Trophoblast cell (in vitro differentiated cells and primary cell): Measurements from ENCODE around the gene TMED4.

ENCODE experiments used
- DNase-seq, 2 donors: peaks; one replicate each; pipeline ENCODE4 v3.0.0-alpha.2; 2016
- H2AFZ ChIP-seq: 2 replicates; pipeline ENCODE4 v1.6.1; 2013; ENCODE audit warnings: low read length, moderate library complexity, mild to moderate bottlenecking; ENCODE audit not compliant: insufficient read depth, poor library complexity
- H2AK5ac ChIP-seq: 2 replicates; pipeline ENCODE4 v1.6.1; 2013; ENCODE audit warnings: mild to moderate bottlenecking, low read length
- H2BK120ac ChIP-seq: 2 replicates; pipeline ENCODE4 v1.6.1; 2013; ENCODE audit warnings: low read length, mild to moderate bottlenecking, moderate library complexity; ENCODE audit not compliant: insufficient read depth, poor library complexity
- H2BK12ac ChIP-seq: 2 replicates; pipeline ENCODE4 v1.6.1; 2013; ENCODE audit warnings: mild to moderate bottlenecking, low read length, moderate library complexity
- H2BK5ac ChIP-seq: 2 replicates; pipeline ENCODE4 v1.6.1; 2013; ENCODE audit warnings: low read length, low read depth, moderate library complexity, mild to moderate bottlenecking; ENCODE audit not compliant: poor library complexity
- H3K14ac ChIP-seq: 2 replicates; pipeline ENCODE4 v1.6.1; 2013; ENCODE audit warnings: mild to moderate bottlenecking, low read length
- H3K18ac ChIP-seq: 2 replicates; pipeline ENCODE4 v1.6.1; 2013; ENCODE audit warnings: mild to moderate bottlenecking, low read length
- H3K23ac ChIP-seq: 2 replicates; pipeline ENCODE4 v1.6.1; 2013; ENCODE audit warnings: low read length
- H3K27ac ChIP-seq: 2 replicates; pipeline ENCODE4 v1.5.1; 2013; ENCODE audit warnings: low read depth, mild to moderate bottlenecking, inconsistent platforms, low read length, moderate library complexity
- H3K27me3 ChIP-seq: 2 replicates; pipeline ENCODE4 v1.6.1; 2013; ENCODE audit warnings: inconsistent platforms, mild to moderate bottlenecking, low read length, moderate library complexity; ENCODE audit not compliant: insufficient read depth
- H3K36me3 ChIP-seq, 2 experiments: 1 replicate in 1 of 2; 2 replicates in 1 of 2; pipeline ENCODE4 v1.6.1; 2013; ENCODE audit warnings: low read length in 2 of 2, mild to moderate bottlenecking in 2 of 2, moderate library complexity in 1 of 2; ENCODE audit not compliant: insufficient read depth in 2 of 2, control insufficient read depth in 1 of 2
- H3K4ac ChIP-seq: 2 replicates; pipeline ENCODE4 v1.6.1; 2013; ENCODE audit warnings: low read depth, mild to moderate bottlenecking, low read length, moderate library complexity
- H3K4me1 ChIP-seq, 2 experiments: 1 replicate in 1 of 2; 2 replicates in 1 of 2; pipeline ENCODE4 v1.6.1; 2013; ENCODE audit warnings: low read length in 2 of 2, mild to moderate bottlenecking in 2 of 2, moderate library complexity in 1 of 2; ENCODE audit not compliant: insufficient read depth in 2 of 2, control insufficient read depth in 1 of 2
- H3K4me2 ChIP-seq: 2 replicates; pipeline ENCODE4 v1.6.1; 2013; ENCODE audit warnings: inconsistent platforms, mild to moderate bottlenecking, low read length, moderate library complexity
- H3K4me3 ChIP-seq: 2 replicates; pipeline ENCODE4 v1.5.1; 2013; ENCODE audit warnings: mild to moderate bottlenecking, low read depth, low read length, inconsistent platforms
- H3K79me1 ChIP-seq: one replicate; pipeline ENCODE4 v1.6.1; 2013; ENCODE audit warnings: low read length
- H3K79me2 ChIP-seq: 2 replicates; pipeline ENCODE4 v1.6.1; 2013; ENCODE audit warnings: low read length, mild to moderate bottlenecking; ENCODE audit not compliant: control insufficient read depth, insufficient read depth, poor library complexity
- H3K9ac ChIP-seq: 2 replicates; pipeline ENCODE4 v1.6.1; 2013; ENCODE audit warnings: mild to moderate bottlenecking, low read length
- H3K9me3 ChIP-seq: 2 replicates; pipeline ENCODE4 v1.6.1; 2013; ENCODE audit warnings: low read depth, mild to moderate bottlenecking, control low read depth, inconsistent platforms, low read length; ENCODE audit not compliant: insufficient read depth
- H4K12ac ChIP-seq: 2 replicates; pipeline ENCODE4 v1.6.1; 2013; ENCODE audit warnings: low read depth, mild to moderate bottlenecking, low read length, moderate library complexity
- H4K8ac ChIP-seq: 2 replicates; pipeline ENCODE4 v1.6.1; 2013; ENCODE audit warnings: low read depth, mild to moderate bottlenecking, low read length, moderate library complexity
- H4K91ac ChIP-seq: one replicate; pipeline ENCODE4 v1.6.1; 2013; ENCODE audit warnings: low read depth, mild to moderate bottlenecking, low read length, moderate library complexity
- WGBS: extraction: QIAGEN DNeasy Blood & Tissue Kit; methylation state at CpG from one replicate; pipeline ENCODE4 v1.1.7; 2013; ENCODE audit warnings: missing lambda C conversion rate; ENCODE audit not compliant: insufficient read length, insufficient coverage; ENCODE audit errors: extremely low coverage; 5-methylcytosine and 5-hydroxymethylcytosine counted together

The TMED4 gene

DNA sequence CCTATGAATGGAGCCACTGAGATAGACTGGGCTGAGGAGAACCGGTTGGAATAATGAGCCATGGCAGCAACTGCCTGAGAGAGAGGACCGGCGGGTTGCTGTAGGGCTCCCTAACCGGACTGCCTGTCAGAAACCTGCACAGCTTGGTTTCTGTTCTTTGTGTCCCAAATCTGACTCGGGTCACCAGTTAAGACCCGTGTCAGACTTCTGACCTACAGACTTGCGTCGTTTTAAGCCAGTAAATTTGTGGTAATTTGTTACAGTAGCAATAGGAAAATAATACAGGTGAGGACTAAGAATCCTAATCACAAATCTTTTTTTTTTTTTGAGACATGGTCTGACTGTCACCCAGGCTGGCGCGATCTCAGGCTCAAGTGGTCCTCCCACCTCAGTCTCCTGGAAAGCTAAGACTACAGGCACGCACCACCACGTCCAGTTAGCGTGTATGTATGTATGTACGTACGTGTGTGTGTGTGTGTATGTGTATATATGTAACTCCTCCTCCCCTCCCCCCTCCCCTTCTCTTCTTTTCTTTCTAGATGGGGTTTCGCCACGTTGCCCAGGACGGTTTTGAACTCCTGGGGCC is 7.7 kb downstream of the TMED4 start:
- Histone ChIP-seq H3K18ac (peak overlapping the region; percentile 60), H4K12ac (peak overlapping the region; percentile 43), H3K9me3 (no peaks in the 10 kb centered on the region), H2AFZ (peak overlapping the region; percentile 94), H2BK12ac (no peak overlapping the region), H3K27me3 (no peaks in the 10 kb centered on the region), H3K4me2 (peak overlapping the region; percentile 77), H3K79me1 (peaks cover 8% of the 10 kb centered on the region), H3K27ac (peak overlapping the region; percentile 76), H2AK5ac (peak overlapping the region; percentile 51), H3K9ac (peak overlapping the region; percentile 86), H3K36me3 (peaks cover 42 to 54% of the 10 kb centered on the region in 2 experiments), H2BK5ac (no peak overlapping the region), H3K23ac (no peak overlapping the region), H3K4me3 (peak overlapping the region; percentile 77), H2BK120ac (peak overlapping the region; percentile 86), H4K91ac (peak overlapping the region; percentile 75), H3K14ac (peak overlapping the region; percentile 86), H3K4me1 (peaks cover 3 to 7% of the 10 kb centered on the region in 2 experiments), H3K4ac (peak overlapping the region; percentile 38), H4K8ac (peak overlapping the region; percentile 83), H3K79me2 (peaks cover 12% of the 10 kb centered on the region)
- WGBS, result no CpG with 5 or more reads among the region's 18 CpGs
- no peak for DNase-seq

DNA sequence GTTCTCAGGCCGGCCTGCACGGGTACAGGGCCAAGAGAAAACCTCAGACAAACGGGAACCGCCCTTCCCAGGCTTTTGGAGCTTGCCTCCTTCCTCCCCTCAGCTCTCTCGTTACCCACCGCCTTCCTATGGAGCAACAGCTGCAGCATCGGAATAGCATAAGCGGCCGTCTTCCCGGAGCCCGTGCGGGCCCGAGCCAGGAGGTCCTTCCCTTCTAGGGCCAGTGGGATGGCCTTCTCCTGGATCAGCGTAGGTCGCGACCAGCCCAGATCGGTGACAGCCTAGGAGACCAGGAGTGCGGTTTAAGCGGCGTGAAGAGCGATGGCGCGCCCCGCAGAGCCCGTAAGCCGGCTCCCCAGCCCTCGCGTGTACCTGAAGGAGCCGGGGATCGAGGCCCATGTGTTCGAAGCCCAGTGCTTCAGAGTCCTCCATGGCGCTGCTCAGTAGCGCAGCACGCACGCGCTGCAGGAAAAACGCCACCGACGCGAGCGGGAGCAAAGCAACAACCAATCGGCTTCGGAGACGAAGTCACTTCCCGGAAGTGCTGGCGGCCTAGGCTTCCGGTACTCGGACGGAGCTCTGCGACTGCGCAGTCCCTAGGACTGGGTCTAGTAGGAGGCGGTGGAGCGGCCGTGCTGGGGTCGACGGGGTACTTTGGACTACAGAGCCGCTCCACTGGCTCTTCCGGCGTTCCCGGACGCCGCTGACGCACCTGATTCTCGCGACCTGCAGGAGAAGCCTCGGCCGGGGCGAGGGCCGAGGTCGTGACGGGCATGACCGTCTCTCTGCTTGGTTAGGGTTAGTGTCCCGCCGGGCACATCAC is 8.4 kb downstream of the TMED4 start, which contains the start of gene DDX56:
Gene DDX56, minus strand, starts transcription at position 445 of the 823 bp plus-strand sequence. Its CDS starts 13 bp downstream, at position 432.
- H4K91ac ChIP-seq, result peak within 1 kb of the TSS; percentile 90
- peak within 1 kb of the TSS; percentile 80 for H2BK5ac ChIP-seq
- peak; percentile 96 to 99 for DNase-seq
- peak within 1 kb of the TSS; percentile 99 for H3K4ac ChIP-seq
- H3K18ac ChIP-seq, result peak within 1 kb of the TSS; percentile 77
- H3K36me3 ChIP-seq, result peaks cover 46 to 56% of the 10 kb centered on the region in 2 experiments
- no peak within 1 kb of the TSS for H2BK12ac ChIP-seq
- H3K4me3 ChIP-seq, result peak within 1 kb of the TSS; percentile 83
- peak within 1 kb of the TSS; percentile 97 for H4K8ac ChIP-seq
- H3K9me3 ChIP-seq, result no peaks in the 10 kb centered on the region
- peak within 1 kb of the TSS; percentile 86 for H2BK120ac ChIP-seq
- H3K27ac ChIP-seq, result peak within 1 kb of the TSS; percentile 76
- peak within 1 kb of the TSS; percentile 95 for H3K14ac ChIP-seq
- H4K12ac ChIP-seq, result peak within 1 kb of the TSS; percentile 95
- peak within 1 kb of the TSS; percentile 92 for H2AK5ac ChIP-seq
- peak within 1 kb of the TSS; percentile 94 for H2AFZ ChIP-seq
- no peak within 1 kb of the TSS for H3K23ac ChIP-seq
- H3K79me2 ChIP-seq, result peaks cover 12% of the 10 kb centered on the region
- H3K4me2 ChIP-seq, result peak within 1 kb of the TSS; percentile 77
- H3K27me3 ChIP-seq, result no peaks in the 10 kb centered on the region
- peaks cover 3 to 7% of the 10 kb centered on the region in 2 experiments for H3K4me1 ChIP-seq
- peaks cover 8% of the 10 kb centered on the region for H3K79me1 ChIP-seq
- no CpG with 5 or more reads among the region's 74 CpGs for WGBS
- H3K9ac ChIP-seq, result peak within 1 kb of the TSS; percentile 86

DNA sequence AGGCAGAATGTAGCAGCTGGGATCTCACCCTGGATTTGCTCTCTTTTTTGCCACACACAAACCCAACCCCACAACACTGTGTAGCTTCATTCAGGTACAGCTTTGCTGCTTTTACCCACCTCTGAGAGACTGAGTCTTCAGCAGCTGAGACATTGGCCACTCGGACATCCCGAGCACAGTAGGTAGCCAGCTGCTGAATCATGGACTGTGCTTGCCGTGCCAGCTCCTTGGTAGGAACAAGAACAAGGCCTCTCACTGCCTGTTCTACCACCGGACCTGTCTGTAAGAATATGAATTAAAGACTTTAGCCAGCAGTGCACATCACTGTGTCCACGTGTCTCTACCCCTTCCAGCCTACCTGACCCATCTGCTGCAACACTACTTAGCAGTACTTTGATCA is 9.3 kb downstream of the TMED4 start:
- H3K14ac ChIP-seq, result no peak overlapping the region
- no peak overlapping the region for H4K12ac ChIP-seq
- H3K4ac ChIP-seq, result peak overlapping the region; percentile 57
- no peak overlapping the region for H2BK5ac ChIP-seq
- H4K91ac ChIP-seq, result no peak overlapping the region
- peak overlapping the region; percentile 26 for H3K9ac ChIP-seq
- H2BK120ac ChIP-seq, result no peak overlapping the region
- H3K4me1 ChIP-seq, result peaks cover 3 to 7% of the 10 kb centered on the region in 2 experiments
- peak overlapping the region; percentile 68 for H3K4me2 ChIP-seq
- H3K27me3 ChIP-seq, result no peaks in the 10 kb centered on the region
- no peaks in the 10 kb centered on the region for H3K9me3 ChIP-seq
- no peak overlapping the region for H3K23ac ChIP-seq
- H3K4me3 ChIP-seq, result no peak overlapping the region
- peak overlapping the region; percentile 7 for H3K18ac ChIP-seq
- no peak overlapping the region for H3K27ac ChIP-seq
- no CpG with 5 or more reads among the region's 5 CpGs for WGBS
- no peak overlapping the region for H2BK12ac ChIP-seq
- H3K36me3 ChIP-seq, result peaks cover 51 to 60% of the 10 kb centered on the region in 2 experiments
- H3K79me1 ChIP-seq, result peaks cover 8% of the 10 kb centered on the region
- peaks cover 12% of the 10 kb centered on the region for H3K79me2 ChIP-seq
- no peak for DNase-seq
- no peak overlapping the region for H2AFZ ChIP-seq
- no peak overlapping the region for H4K8ac ChIP-seq
- no peak overlapping the region for H2AK5ac ChIP-seq

DNA sequence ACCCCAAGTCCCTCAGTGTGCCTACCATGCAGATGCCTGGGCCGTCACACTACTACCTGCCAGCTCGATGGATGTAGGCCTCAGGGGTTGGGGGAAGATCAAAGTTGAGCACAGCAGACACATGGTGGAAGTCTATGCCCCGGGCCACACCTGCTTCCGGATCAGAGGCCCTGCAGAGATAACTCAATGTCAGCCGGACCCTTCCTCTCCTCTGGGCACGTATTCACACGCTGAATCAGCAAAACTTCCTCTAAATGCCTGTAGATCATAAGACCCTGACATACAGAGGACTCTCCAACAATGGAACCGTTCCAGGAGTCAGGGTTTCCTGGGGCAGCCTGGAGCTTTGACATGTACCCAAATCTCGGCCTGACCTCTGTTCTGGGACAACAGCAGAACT is 12.1 kb downstream of the TMED4 start:
- H3K18ac ChIP-seq, result no peak overlapping the region
- no peaks in the 10 kb centered on the region for H3K9me3 ChIP-seq
- no peaks in the 10 kb centered on the region for H3K27me3 ChIP-seq

More for the DNA sequence above, 12.1 kb downstream of the TMED4 start:
- Histone ChIP-seq H3K79me2 (peaks cover 12% of the 10 kb centered on the region), H4K8ac (no peak overlapping the region), H3K4ac (no peak overlapping the region), H2BK5ac (no peak overlapping the region), H3K79me1 (peaks cover 8% of the 10 kb centered on the region), H3K4me1 (peaks cover 3 to 7% of the 10 kb centered on the region in 2 experiments), H3K4me2 (no peak overlapping the region), H3K36me3 (peaks cover 73 to 76% of the 10 kb centered on the region in 2 experiments), H3K14ac (no peak overlapping the region), H2AFZ (no peak overlapping the region), H4K91ac (no peak overlapping the region), H3K4me3 (no peak overlapping the region), H2AK5ac (no peak overlapping the region), H3K27ac (no peak overlapping the region), H3K23ac (no peak overlapping the region), H2BK120ac (no peak overlapping the region), H3K9ac (no peak overlapping the region), H4K12ac (no peak overlapping the region), H2BK12ac (no peak overlapping the region)
- no CpG with 5 or more reads among the region's 9 CpGs for WGBS
- no peak for DNase-seq
